G401.6 (cell line): ENCODE results near the gene NDUFB5.
"Not testable (repeated sequence)": the region's sequence is repeated elsewhere in the genome, so short reads cannot be mapped to it uniquely, and the experiment has no call there.

Source experiments
- FAIRE-seq: peaks from 2 replicates; lab custom pipeline; 2012; peaks lifted over from hg19 to GRCh38; lab: Jason Lieb, UNC

The NDUFB5 gene

GRCh38 chr3:179630753-179631451, 26.3 kb downstream of the NDUFB5 start:
- no peak for FAIRE-seq

GRCh38 chr3:179640469-179640868, 35.9 kb downstream of the NDUFB5 start:
- no peak for FAIRE-seq

GRCh38 chr3:179642871-179643270, 38.3 kb downstream of the NDUFB5 start:
- FAIRE-seq, result no peak

GRCh38 chr3:179643837-179644236, 39.2 kb downstream of the NDUFB5 start:
- not testable (repeated sequence) for FAIRE-seq

GRCh38 chr3:179646177-179646576, 41.6 kb downstream of the NDUFB5 start:
- FAIRE-seq, result no peak

GRCh38 chr3:179651687-179652446, 47.3 kb downstream of the NDUFB5 start:
- no peak for FAIRE-seq

GRCh38 chr3:179652447-179653095, 48.0 kb downstream of the NDUFB5 start, which contains the start of gene USP13:
TSS of gene USP13 (plus strand) at chr3:179653040. CDS start at chr3:179653226, 186 bp downstream.
- FAIRE-seq, result peak; percentile 84

- FAIRE-seq, result no peak
These were observed 48.7 kb downstream of the NDUFB5 start for GRCh38 chr3:179653096-179653797.

- FAIRE-seq, result no peak
These were observed 50.6 kb downstream of the NDUFB5 start for GRCh38 chr3:179655236-179655635.

GRCh38 chr3:179658606-179659005, 54.0 kb downstream of the NDUFB5 start:
- no peak for FAIRE-seq

- FAIRE-seq, result no peak
These were observed 56.3 kb downstream of the NDUFB5 start for GRCh38 chr3:179660872-179661271.

- FAIRE-seq, result no peak
These were observed 57.2 kb downstream of the NDUFB5 start for GRCh38 chr3:179661777-179662176.

- FAIRE-seq, result no peak
These were observed 58.5 kb downstream of the NDUFB5 start for GRCh38 chr3:179663093-179663492.

- FAIRE-seq, result no peak
These were observed 61.4 kb downstream of the NDUFB5 start for GRCh38 chr3:179666030-179666429.

GRCh38 chr3:179666436-179667035, 61.9 kb downstream of the NDUFB5 start:
- FAIRE-seq, result no peak

- no peak for FAIRE-seq
These were observed 63.8 kb downstream of the NDUFB5 start for GRCh38 chr3:179668429-179668828.

- FAIRE-seq, result no peak
These were observed 65.7 kb downstream of the NDUFB5 start for GRCh38 chr3:179670311-179670710.

GRCh38 chr3:179671309-179671708, 66.7 kb downstream of the NDUFB5 start:
- no peak for FAIRE-seq

GRCh38 chr3:179671747-179672242, 67.2 kb downstream of the NDUFB5 start:
- no peak for FAIRE-seq

- no peak for FAIRE-seq
These were observed 68.3 kb downstream of the NDUFB5 start for GRCh38 chr3:179672918-179673317.

- FAIRE-seq, result no peak
These were observed 68.9 kb downstream of the NDUFB5 start for GRCh38 chr3:179673523-179673922.

GRCh38 chr3:179676081-179676480, 71.5 kb downstream of the NDUFB5 start:
- no peak for FAIRE-seq
